ENCODE measurements around the gene CAMP. TPM values are rescaled to one million over a fixed set of nuclear protein-coding genes. Genes with fewer than 3 reads are reported as not detected.

CAMP gene
- total and polyA plus RNA-seq, 7 donors, result 0.09 to 0.49 TPM; not detected in 5

GRCh38 chr3:48215466-48215865, 7.8 kb upstream of the CAMP start:
- Histone ChIP-seq H3K27me3 (ENCODE audit: insufficient read depth in 3 of 3, low read length in 2 of 3) (no peaks in the 10 kb centered on the region), H3K4me1 (peaks cover 4% of the 10 kb centered on the region), H3K9me3 (no peaks in the 10 kb centered on the region), H3K36me3 (ENCODE audit: insufficient read depth in 1 of 2, low read depth in 1 of 2) (no peaks in the 10 kb centered on the region), H3K4me3 (no peak overlapping the region), H3K27ac (peak overlapping the region; percentile 23)
- DNase-seq (peak; percentile 34 to 54), ATAC-seq (peak; percentile 36 to 82 (median 62))
- TF ChIP-seq, protein P1, sequence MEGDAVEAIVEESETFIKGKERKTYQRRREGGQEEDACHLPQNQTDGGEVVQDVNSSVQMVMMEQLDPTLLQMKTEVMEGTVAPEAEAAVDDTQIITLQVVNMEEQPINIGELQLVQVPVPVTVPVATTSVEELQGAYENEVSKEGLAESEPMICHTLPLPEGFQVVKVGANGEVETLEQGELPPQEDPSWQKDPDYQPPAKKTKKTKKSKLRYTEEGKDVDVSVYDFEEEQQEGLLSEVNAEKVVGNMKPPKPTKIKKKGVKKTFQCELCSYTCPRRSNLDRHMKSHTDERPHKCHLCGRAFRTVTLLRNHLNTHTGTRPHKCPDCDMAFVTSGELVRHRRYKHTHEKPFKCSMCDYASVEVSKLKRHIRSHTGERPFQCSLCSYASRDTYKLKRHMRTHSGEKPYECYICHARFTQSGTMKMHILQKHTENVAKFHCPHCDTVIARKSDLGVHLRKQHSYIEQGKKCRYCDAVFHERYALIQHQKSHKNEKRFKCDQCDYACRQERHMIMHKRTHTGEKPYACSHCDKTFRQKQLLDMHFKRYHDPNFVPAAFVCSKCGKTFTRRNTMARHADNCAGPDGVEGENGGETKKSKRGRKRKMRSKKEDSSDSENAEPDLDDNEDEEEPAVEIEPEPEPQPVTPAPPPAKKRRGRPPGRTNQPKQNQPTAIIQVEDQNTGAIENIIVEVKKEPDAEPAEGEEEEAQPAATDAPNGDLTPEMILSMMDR (IDR thresholded peaks at IDR 0.05), result no peak
- intact Hi-C loops (cut with DNase I), result no loop called here
- WGBS, 3 donors, result 29 to 38% (median 30%) methylated on average over 4 of the region's 4 CpGs

DNA sequence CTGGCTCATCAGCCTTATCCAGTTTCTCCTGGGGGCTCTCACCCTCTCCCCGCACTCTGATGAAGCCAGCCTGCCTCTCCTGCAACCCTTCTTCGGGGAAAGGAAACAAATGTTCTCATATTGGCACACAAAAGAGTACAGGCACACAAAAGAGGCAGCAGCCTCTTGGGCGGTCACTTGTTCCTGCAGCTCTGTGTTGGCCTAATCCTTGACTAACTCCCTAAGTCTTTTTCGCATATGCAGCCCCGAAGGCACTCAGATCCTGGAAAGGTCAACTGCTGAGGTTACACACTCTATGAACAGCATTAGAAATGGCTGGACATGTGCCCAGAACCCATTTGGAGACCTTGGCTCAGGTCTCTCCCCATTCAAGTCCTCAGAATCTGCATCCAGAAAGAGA, 7.4 kb upstream of the CAMP start:
- peak in 3 of 4 donors; percentile 57 to 68 (median 66) for ATAC-seq
- 35 to 44% (median 35%) methylated on average over 5 of the region's 5 CpGs for WGBS, 3 donors
- intact Hi-C loops (cut with DNase I), result no loop called here

DNA sequence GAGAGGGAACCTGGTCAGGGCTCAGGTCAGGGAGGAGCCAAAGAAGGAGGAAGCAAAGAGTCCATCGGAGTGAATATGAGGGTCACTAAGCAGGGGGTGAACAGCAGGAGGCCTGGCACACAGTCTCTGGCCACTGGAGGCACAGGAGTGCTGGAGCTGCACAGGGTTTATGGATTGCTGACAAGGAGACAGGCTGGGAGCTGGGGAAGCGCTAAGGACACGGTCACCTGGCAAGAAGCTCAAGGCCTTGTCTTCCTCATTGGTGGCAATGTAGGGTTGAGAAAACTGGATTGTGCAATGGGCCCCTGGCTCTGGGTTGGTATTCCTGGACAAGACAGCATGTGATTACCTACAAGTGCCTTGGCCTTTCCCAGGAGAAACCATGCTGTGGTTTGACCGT, 5.8 kb upstream of the CAMP start:
- DNase-seq, result peak in 1 of 2 donors; percentile 30
- Histone ChIP-seq H3K4me1 (peaks cover 4% of the 10 kb centered on the region), H3K36me3 (ENCODE audit: insufficient read depth in 1 of 2, low read depth in 1 of 2) (no peaks in the 10 kb centered on the region), H3K4me3 (no peak overlapping the region), H3K9me3 (no peaks in the 10 kb centered on the region), H3K27ac (no peak overlapping the region), H3K27me3 (ENCODE audit: insufficient read depth in 3 of 3, low read length in 2 of 3) (no peaks in the 10 kb centered on the region)
- peak in 1 of 4 donors; percentile 19 for ATAC-seq
- TF ChIP-seq, protein P1 (IDR thresholded peaks at IDR 0.05), result no peak
- intact Hi-C loops (cut with DNase I), result no loop called here
- 76 to 86% (median 82%) methylated on average over 4 of the region's 4 CpGs for WGBS, 3 donors

More for the DNA sequence above, 7.4 kb upstream of the CAMP start:
- no peaks in the 10 kb centered on the region for H3K9me3 ChIP-seq
- no peak overlapping the region for H3K4me3 ChIP-seq
- H3K27ac ChIP-seq, result peak overlapping the region; percentile 23
- H3K36me3 ChIP-seq (ENCODE audit: insufficient read depth in 1 of 2, low read depth in 1 of 2), result no peaks in the 10 kb centered on the region
- DNase-seq, result peak; percentile 40 to 56
- H3K27me3 ChIP-seq (ENCODE audit: insufficient read depth in 3 of 3, low read length in 2 of 3), result no peaks in the 10 kb centered on the region
- H3K4me1 ChIP-seq, result peaks cover 4% of the 10 kb centered on the region
- TF ChIP-seq, protein P1 (IDR thresholded peaks at IDR 0.05), result no peak

GRCh38 chr3:48218537-48218936, 4.8 kb upstream of the CAMP start:
- no peak for ATAC-seq
- Histone ChIP-seq H3K27me3 (ENCODE audit: insufficient read depth in 3 of 3, low read length in 2 of 3) (no peaks in the 10 kb centered on the region), H3K36me3 (ENCODE audit: insufficient read depth in 1 of 2, low read depth in 1 of 2) (no peaks in the 10 kb centered on the region), H3K9me3 (no peaks in the 10 kb centered on the region), H3K4me1 (peaks cover 4% of the 10 kb centered on the region), H3K27ac (no peak overlapping the region), H3K4me3 (no peak overlapping the region)
- WGBS, 3 donors, result 87 to 94% (median 88%) methylated on average over 5 of the region's 5 CpGs
- DNase-seq, result no peak
- TF ChIP-seq, protein P1 (IDR thresholded peaks at IDR 0.05), result no peak
- intact Hi-C loops (cut with DNase I), result no loop called here

DNA sequence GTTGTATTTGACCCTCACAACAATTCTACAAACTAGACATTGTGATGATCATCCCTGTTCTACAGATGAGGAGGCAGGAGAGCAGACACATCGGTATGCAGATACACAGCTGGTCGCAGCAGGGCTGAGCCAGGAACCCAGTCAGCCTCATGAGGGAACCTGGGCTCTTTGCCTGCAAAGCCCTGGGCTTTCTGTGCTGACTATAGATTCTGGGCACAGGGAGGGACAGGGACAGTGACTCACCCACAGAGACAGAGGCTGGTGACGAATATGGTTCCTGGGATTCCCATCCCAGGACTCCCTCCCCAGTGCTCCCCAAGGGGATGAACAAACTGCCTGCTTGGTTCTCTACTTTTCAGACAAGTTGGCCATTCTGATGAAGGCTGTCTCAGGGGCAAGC, 3.8 kb upstream of the CAMP start:
- TF ChIP-seq, protein P1 (IDR thresholded peaks at IDR 0.05), result no peak
- no peaks in the 10 kb centered on the region for H3K9me3 ChIP-seq
- 60 to 66% (median 61%) methylated on average over 3 of the region's 3 CpGs for WGBS, 3 donors
- DNase-seq, result peak; percentile 51 to 62
- peak in 2 of 4 donors; percentile 23 to 24 for ATAC-seq
- no peaks in the 10 kb centered on the region for H3K36me3 ChIP-seq (ENCODE audit: insufficient read depth in 1 of 2, low read depth in 1 of 2)
- no peaks in the 10 kb centered on the region for H3K27me3 ChIP-seq (ENCODE audit: insufficient read depth in 3 of 3, low read length in 2 of 3)
- intact Hi-C loops (cut with DNase I), result no loop called here
- H3K27ac ChIP-seq, result no peak overlapping the region
- H3K4me1 ChIP-seq, result peaks cover 4% of the 10 kb centered on the region
- H3K4me3 ChIP-seq, result no peak overlapping the region

Measured in psoas muscle (tissue), 8 donors.